GM10266 (cell line): ENCODE data around the gene SHC3.

ENCODE experiments used
- DNase-seq: peaks from one replicate; pipeline ENCODE4 v3.0.0; 2012; ENCODE audit errors: extremely low spot score
- TF ChIP-seq, protein P1 (sequence below): IDR thresholded peaks from 2 replicates; pipeline ENCODE4 v1.5.1; 2012; ENCODE audit warnings: mild to moderate bottlenecking, low read depth; ENCODE audit not compliant: control insufficient read depth, insufficient read depth; ENCODE audit errors: missing control alignments

Gene SHC3

DNA sequence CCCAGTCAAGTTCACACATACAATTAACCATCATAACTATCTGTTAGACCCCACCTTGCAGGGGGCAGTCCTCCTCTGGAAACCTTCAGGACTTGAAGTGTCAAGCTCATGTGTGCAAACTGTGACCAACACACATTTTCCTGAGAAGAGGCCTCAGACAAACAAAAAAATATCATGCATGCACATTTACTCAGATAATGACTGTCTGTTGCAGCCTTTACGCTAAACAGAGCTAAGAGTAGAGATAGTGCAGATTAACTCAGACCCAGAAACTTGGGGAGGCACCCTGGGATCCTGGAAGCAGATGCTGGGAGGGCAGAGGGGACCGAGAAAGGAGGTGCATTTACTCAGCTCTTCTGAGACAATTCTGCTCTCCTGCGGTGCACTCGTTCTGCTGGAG is 191.0 kb downstream of the SHC3 start:
- no peak for DNase-seq
- TF ChIP-seq, protein P1, sequence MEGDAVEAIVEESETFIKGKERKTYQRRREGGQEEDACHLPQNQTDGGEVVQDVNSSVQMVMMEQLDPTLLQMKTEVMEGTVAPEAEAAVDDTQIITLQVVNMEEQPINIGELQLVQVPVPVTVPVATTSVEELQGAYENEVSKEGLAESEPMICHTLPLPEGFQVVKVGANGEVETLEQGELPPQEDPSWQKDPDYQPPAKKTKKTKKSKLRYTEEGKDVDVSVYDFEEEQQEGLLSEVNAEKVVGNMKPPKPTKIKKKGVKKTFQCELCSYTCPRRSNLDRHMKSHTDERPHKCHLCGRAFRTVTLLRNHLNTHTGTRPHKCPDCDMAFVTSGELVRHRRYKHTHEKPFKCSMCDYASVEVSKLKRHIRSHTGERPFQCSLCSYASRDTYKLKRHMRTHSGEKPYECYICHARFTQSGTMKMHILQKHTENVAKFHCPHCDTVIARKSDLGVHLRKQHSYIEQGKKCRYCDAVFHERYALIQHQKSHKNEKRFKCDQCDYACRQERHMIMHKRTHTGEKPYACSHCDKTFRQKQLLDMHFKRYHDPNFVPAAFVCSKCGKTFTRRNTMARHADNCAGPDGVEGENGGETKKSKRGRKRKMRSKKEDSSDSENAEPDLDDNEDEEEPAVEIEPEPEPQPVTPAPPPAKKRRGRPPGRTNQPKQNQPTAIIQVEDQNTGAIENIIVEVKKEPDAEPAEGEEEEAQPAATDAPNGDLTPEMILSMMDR = no peak

- TF ChIP-seq, protein P1 = no peak
- no peak for DNase-seq
These were observed 191.8 kb downstream of the SHC3 start for GRCh38 chr9:88986776-88987175.

DNA sequence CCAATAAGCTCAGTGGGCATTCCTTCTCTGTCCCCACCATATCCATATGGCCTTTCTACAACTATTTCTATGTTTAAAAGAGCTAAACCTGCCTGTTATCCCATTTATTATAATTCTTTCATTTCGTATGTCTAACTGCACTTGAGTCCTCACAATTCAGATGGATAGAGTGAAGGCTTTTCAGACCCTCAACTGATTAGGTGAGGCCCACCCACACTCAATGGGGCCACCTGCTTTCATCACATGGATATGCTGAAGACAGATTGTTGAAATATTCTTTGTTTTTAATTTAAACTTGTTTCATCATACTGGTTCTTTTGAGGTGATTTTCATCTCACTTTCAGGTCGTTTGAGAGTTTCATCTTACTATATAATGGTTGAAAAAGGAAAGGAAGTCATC is 193.0 kb downstream of the SHC3 start:
- TF ChIP-seq, protein P1 = no peak
- DNase-seq = no peak

DNA sequence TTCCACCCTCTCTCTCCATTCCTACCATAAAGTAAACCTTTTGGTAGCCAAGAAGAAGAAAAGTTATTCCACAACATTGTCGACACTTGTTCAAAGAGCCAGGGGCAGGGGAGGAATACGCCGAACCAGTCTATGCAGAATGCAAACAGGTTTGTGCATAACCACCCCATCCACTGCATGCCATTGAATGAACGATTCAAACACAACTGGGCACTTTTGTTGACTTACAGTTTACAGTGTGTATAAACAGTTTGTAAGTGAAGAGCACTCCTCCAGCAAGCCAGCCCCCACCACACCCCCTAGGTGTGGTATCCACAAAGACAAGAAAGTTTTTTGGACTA is 194.1 kb downstream of the SHC3 start:
- TF ChIP-seq, protein P1 = no peak

DNA sequence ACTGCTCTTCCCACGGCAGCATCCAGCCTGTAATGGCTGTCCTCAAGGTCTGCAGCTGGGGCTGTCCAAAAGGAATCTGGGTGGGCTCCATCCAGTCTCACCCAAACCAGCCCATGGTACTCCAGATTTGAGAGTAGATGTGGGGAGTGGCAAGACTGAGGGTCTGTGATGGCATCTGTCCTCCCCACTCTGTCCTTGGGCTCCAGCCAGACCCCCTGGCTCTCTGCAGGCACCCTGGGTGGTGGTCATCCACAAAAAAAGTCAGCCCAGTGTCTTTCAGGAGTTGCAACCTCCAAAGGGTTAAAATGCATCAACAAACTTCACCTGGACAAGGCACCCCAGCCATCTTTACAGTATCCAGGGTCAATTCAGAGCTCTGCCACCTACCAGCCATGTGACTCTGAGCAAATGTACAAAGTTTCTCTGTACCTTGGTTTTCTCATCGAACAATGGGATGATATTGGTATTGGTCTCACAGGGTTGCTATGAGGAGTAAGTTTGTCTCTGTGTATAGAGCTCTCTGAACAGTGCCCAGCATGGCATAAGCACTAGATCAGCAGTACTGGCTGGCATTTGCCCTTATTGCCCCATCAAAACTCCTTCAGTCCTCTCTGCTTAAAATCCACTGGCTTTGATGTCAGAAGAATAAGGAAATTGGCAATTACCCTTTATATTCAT is 194.6 kb downstream of the SHC3 start:
- TF ChIP-seq, protein P1 = no peak

More for the DNA sequence above, 194.1 kb downstream of the SHC3 start:
- DNase-seq = no peak

DNA sequence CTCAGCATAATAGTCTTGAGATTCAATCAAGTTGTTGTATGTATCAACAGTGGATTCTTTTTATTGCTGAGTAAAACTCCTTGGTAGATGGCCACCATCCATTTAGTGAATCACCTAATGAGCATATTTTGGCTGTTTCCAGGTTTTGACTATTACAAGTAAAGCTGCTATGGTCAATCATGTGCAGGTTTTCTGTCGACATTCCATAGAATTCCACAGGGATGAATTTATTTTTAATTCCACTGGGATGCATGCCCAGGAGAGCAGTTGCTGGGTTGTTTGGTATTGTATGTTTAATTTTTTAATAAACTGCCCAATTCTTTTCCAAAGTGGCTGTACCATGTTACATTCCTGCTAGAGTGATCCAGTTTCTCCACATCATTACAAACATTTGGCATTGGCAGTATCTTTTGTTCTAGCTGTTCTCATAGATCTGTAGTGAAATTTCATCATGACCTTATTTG is 197.8 kb downstream of the SHC3 start:
- DNase-seq = no peak
- TF ChIP-seq, protein P1 = no peak

More for the DNA sequence above, 194.6 kb downstream of the SHC3 start:
- DNase-seq = no peak

- TF ChIP-seq, protein P1 = no peak
These were observed 198.8 kb downstream of the SHC3 start for GRCh38 chr9:88979791-88980190.

More at GRCh38 chr9:88979791-88980190, 198.8 kb downstream of the SHC3 start:
- DNase-seq = no peak
